Stimulated activated CD4-positive, alpha-beta T cell treated with anti-CD3 and anti-CD28 coated beads, Interleukin-2, amount 100 ng/mL, for 48 hours (primary cell): ENCODE results near the gene AHRR.
"Not testable (repeated sequence)": the region's sequence is repeated elsewhere in the genome, so short reads cannot be mapped to it uniquely, and the experiment has no call there.

Experiments
- DNase-seq, 2 donors: peaks; one replicate each; pipeline ENCODE4 v3.0.0-alpha.2; 2020

AHRR gene

DNA sequence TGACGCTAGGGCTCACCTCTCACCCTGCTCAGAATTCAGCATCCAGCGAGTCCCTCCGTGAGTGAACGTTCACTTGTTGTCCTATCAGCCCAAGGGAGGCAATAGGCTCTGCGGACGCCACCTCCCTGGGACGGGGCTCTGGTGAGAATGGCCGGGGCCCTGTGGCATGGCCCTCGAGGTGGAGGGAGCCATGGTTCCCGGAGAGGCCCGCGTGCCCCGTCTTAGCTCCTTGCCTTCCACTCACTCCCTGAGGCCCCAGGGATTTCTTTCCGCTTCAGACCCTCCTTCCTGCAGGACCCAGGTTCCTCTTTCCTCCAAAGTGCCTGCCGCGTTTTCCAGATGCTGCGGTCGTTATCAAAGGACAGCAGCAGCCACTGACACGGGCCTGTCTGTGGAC, 142.9 kb downstream of the AHRR start:
- DNase-seq: no peak

DNA sequence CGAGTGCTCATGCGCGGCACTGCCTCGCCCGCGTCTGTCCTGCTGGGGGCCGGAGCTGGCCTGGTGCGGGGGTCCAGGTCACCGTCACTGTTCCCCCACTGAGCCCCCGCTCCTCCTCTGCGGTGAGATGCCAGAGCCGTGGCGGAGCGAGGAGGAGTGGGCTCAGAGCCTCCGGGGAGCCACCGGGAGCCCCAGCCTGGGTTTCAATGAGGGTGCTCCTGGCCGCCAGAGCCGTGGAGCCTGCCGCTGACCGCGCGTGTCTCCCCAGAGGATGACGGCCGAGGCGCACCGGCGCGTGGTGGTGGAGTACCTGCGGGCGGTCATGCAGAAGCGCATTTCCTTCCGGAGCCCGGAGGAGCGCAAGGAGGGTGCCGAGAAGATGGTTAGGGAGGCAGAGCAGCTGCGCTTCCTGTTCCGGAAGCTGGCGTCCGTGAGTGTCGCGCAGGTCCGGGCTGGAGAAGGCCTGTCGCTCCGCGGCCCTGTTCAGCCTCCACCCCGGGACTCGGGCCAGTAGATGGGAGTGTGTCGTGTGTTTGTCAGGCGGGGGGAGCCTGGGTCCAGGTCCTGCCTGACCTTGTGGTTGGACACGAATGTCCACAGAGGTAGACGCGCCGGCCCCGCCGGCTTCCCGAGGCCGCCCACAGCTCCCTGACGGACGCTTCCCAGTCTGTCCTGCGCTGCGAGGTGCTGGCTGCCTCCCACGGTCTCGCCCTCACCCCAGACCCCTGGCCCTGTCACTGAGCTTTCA, 143.5 kb downstream of the AHRR start:
- DNase-seq: no peak

GRCh38 chr5:465591-466403, 144.3 kb downstream of the AHRR start:
- DNase-seq: no peak

DNA sequence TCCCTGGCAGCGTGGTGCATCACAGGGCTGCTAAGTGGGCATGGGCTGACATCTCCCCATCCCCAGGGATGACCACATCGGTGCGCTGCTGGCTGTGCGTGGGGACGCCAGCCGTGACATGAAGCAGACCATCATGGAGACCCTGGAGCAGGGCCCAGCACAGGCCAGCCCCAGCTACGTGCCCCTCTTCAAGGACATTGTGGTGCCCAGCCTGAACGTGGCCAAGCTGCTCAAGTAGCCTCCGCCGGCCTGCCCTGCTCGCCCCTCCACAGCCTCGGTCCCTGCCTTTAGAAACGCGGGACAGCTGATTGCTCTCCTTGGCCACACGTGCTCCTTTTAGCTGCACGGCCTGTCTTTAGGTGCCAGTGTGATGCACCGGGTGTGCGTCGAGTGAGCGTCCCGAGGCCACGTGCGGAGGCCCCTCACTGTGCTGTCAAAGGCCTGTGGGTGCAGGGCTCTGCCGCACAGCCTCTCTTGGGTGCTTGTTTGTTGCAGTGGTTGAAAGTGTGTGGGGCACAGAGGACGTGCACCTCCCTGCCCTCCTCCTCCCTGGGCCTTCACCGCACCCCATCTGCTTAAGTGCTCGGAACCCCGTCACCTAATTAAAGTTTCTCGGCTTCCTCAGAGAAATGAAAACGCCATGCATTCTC, 145.3 kb downstream of the AHRR start:
- DNase-seq: no peak

- no peak for DNase-seq
Observed at GRCh38 chr5:468401-468800, 146.9 kb downstream of the AHRR start.

GRCh38 chr5:469752-470483, 148.4 kb downstream of the AHRR start:
- no peak for DNase-seq

GRCh38 chr5:470961-471749, 149.6 kb downstream of the AHRR start:
- no peak for DNase-seq

GRCh38 chr5:471750-472058, 150.2 kb downstream of the AHRR start:
- no peak for DNase-seq

- peak in 1 of 2 donors; percentile 15 for DNase-seq
Observed at GRCh38 chr5:472076-472655, 150.7 kb downstream of the AHRR start.

DNA sequence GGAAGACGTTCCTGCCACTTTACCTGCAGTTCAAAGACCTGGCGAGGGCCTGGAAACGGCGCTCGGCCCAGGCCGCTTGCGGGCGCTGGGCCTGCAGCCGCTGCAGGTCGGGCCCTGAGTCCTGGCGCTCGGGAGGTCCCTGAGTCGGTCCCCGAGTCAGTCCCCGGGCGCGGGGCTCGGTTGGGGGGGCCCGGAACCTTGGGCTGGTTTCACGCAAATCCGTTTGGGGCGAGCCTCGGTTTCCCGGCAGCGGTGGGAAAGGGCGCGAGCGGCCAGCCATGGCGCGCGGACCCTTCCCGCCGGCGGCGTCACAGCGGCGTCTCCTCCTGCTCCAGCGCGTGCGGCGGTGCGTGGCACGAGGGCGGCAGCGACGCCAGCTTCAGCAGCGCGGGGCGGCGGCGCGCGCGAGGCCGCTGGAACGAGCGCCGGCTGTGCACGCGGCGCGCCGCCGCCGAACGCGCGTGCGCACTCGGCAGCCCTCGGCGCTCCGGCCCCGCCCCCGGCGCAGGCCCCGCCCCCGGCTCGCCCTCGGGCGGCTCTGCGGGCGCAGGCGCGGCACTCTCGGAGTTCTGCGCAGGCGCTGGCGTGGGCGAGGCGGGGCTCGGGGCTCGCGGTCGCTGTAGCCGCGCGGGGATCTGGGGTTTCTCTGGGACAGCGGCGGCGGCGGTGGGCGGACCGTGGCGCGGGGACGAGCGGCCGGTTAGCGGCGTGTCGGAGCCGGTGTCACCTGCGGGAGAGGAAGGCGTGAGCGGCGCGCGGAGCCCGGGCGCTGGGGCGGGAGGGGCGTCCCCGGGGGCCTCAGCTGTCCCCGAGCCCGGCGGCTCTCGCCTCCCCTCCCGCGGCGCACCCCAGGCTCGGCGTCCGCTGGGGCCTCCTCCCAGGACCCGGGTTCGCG, 151.4 kb downstream of the AHRR start:
- peak; percentile 85 to 90 for DNase-seq

- DNase-seq: peak in 1 of 2 donors; percentile 23
Observed at GRCh38 chr5:473551-474192, 152.2 kb downstream of the AHRR start.

- not testable (repeated sequence) for DNase-seq
Observed at GRCh38 chr5:474232-474839, 152.8 kb downstream of the AHRR start.

DNA sequence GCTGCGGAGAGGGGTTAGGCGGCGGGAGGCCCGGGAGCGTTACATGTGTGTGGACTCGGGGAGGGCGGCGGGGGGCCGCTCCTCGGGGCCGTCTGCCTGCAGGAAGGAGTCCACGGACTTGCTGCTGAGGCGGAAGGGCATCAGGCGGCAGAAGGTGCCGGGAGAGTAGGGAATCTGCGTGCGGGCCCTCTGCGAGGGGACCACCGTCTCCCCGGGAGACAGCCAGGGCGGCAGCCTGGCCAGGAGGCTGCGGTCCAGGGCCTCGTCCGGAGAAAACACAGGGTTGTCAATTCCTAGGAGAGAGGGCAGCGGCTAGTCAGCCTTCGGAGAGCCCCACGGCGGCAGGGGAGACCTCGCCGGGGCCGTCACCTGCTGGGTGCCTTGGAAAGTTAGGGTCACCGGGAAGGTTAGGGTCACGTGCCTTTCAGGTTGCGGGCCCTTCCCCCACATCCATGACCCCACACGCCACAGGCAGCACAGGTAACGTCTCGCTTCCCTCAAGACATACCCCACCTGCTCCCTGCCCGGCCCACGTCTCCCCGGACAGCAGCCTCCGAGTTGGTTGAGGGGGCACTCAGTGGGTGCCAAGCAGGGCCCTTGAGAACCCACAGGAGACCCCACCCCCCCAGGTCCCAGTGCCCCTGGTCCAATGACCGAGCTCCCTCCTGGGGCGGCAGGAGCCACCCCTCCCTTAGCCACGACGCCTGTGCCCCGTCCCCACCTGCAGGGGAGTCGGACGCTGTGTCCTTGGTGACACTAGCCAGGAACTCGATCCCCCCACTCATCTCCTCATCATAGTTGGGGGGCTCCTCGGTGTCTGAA, 153.5 kb downstream of the AHRR start:
- no peak for DNase-seq

GRCh38 chr5:475704-476101, 154.2 kb downstream of the AHRR start:
- no peak for DNase-seq

DNA sequence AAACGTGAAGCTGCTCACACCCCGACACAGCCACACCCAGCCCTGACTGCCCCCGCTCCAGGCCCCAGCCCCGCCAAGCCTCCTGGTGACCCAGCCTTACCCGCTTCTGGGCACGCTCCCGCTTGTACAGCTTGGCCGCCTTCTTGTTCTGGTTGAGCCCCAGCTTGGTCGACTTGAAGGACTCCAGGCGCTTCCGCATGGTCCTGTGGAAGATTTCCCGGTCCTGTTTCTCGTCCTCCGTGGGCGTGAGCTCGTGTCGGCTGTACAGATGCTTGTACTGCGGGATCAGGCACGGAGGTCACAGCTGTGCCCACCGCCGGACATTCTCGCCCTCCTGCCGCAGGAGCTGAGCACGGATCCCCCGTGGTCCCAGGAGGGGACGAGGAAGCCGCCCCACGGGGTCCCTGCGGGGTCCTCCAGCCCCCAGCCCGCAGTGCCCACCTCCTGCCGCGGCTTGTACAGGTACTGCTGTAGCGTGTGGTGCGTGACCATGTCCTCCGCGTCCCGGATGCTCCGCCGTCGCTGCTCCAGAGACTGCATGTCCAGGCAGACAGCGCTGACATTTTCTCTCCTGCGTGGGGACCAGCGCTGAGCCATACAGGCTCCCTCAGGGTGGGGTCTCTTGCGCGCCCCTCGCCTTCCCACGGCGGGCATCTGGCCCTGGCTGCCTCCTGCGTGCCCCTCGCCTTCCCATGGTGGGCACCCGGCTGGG, 154.7 kb downstream of the AHRR start:
- no peak for DNase-seq

DNA sequence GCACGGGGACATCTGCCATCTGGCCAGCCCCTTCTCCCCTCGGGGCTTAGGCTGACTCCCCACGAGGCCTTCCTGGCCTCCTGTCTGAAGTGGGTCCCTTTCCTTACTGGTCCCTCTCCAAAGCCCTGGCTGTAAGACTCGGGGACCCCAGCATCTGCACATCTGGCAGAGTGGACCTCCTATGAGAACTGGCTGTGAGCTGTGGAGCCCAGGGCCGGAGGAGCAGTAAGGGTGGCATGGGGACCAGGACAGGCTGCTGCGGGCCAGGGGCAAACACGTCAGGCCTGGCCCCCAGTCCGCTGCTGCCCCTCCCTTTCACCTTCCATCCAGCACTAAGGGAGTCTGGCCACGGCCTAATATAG, 155.3 kb downstream of the AHRR start:
- DNase-seq: no peak

DNA sequence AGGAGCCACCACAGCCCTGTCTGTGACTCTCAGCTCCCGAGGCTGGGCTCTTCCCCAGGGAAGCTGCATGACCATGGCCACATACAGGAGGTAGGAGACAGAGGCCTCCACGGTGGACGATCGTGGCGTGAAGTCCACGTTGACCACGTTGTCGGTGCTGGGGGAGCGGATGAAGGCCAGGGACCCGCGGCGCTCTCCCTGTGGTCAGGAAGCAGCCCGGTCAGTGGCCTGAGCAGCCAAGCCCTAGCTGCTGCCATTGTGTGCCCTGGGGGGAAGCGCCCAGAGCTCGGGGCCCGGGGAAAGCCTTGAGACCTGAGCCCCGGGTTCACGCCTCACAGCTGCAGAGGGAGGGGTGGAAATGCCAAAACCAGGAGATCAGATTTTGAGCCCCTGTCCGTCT, 155.7 kb downstream of the AHRR start:
- no peak for DNase-seq

- no peak for DNase-seq
Observed at GRCh38 chr5:477871-478270, 156.4 kb downstream of the AHRR start.
